ENCODE data around the gene PLCB4. TPM values are rescaled to one million over a fixed set of nuclear protein-coding genes. Genes with fewer than 3 reads are reported as not detected.

The PLCB4 gene
- total RNA-seq, 4 donors from 2014 or later = 20.6 to 45.9 (median 34.2) TPM

DNA sequence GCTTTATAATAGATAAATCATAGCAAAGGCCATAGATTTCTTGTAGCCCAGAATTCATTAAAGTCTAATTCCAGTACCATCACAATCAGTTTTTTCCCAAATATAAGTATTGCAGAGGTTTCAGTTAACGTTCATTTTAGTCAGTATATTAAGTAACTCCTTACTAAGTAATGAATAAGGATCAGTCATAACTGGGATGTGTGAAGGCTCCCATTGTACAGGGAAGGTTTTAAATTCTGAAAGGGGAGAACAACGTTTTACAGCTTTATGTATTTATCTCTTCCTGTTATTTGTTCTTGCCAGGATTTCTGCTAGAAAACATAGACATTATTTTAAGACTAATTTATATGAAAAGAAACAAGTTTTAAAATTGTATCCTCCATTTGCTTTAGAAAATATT is 230.0 kb downstream of the PLCB4 start:
- Histone ChIP-seq H3K27ac (no peak overlapping the region), H3K27me3 (no peaks in the 10 kb centered on the region), H3K9me3 (no peaks in the 10 kb centered on the region), H3K36me3 (no peaks in the 10 kb centered on the region), H3K4me3 (no peak overlapping the region), H3K4me1 (peaks cover 2 to 24% (median 10%) of the 10 kb centered on the region in 4 donors)
- WGBS, 2 donors (ENCODE audit: low coverage in 1 of 2) = 46 to 55% methylated on average over 2 of the region's 2 CpGs
- intact Hi-C loops (cut with DNase I; ENCODE audit: low total_unique reads) = no loop called here
- in situ Hi-C loops (cut with MboI; ENCODE audit: low pct_ligation_motif_present in 1 of 4, low pct_unique_long_range_greater_than_20kb in 1 of 4, low sequenced_read_pairs in 3 of 4) = no loop called here
- no peak for DNase-seq
- TF ChIP-seq EP300 (IDR thresholded peaks at IDR 0.05; ENCODE audit: low read depth) = no peak
- TF ChIP-seq CTCF (IDR thresholded peaks at IDR 0.05) = no peak
- no peak for TF ChIP-seq POLR2AphosphoS5 (IDR thresholded peaks at IDR 0.05)
- TF ChIP-seq POLR2A (IDR thresholded peaks at IDR 0.05) = no peak

DNA sequence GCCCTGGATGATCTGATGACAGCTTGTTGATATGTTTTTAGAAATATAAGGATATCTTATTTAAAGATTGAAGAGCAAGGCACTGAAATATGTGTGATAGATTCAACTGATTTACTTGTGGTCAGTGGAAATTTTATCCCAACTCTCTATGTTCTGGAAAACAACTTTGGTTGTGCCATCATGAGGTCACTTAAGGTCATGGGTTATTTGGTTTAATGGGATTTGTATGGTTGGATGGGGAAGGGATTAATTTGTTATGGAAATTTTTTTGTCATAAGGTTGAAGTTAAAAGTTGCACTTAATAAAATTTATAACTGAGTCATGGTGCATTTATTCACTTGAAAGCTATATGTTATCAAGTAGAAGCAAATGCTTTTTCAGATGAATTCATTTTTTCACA is 231.2 kb downstream of the PLCB4 start:
- H3K9me3 ChIP-seq = no peaks in the 10 kb centered on the region
- intact Hi-C loops (cut with DNase I; ENCODE audit: low total_unique reads) = no loop called here
- in situ Hi-C loops (cut with MboI; ENCODE audit: low pct_ligation_motif_present in 1 of 4, low pct_unique_long_range_greater_than_20kb in 1 of 4, low sequenced_read_pairs in 3 of 4) = no loop called here
- no peak for TF ChIP-seq EP300 (IDR thresholded peaks at IDR 0.05; ENCODE audit: low read depth)
- no peak for TF ChIP-seq CTCF (IDR thresholded peaks at IDR 0.05)
- H3K4me1 ChIP-seq = peaks cover 2 to 18% (median 9%) of the 10 kb centered on the region in 4 donors
- H3K27ac ChIP-seq = no peak overlapping the region
- H3K27me3 ChIP-seq = no peaks in the 10 kb centered on the region
- no peak for DNase-seq
- no peak overlapping the region for H3K4me3 ChIP-seq
- H3K36me3 ChIP-seq = no peaks in the 10 kb centered on the region

DNA sequence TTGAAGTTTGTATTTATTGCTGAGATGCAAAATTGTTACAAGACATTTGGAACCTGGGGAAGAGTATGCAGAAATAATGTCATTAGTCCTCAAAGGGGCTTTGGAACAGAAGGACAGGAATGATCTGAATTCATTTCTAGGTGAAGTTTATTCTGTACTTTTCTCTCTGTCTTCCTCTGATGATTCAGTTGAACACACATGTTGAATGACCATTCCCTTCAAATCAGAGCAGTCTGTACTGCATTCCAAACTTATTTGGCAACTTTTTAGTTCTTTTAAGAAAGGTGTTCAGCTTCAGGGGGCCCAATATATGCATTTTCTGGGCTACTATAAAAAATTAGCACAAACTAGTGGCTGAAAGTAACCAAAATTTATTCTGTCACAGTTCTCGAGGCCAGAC is 231.6 kb downstream of the PLCB4 start:
- intact Hi-C loops (cut with DNase I; ENCODE audit: low total_unique reads) = no loop called here
- Histone ChIP-seq H3K36me3 (no peaks in the 10 kb centered on the region), H3K9me3 (no peaks in the 10 kb centered on the region), H3K4me1 (peaks cover 2 to 18% (median 9%) of the 10 kb centered on the region in 4 donors), H3K27ac (no peak overlapping the region), H3K4me3 (no peak overlapping the region), H3K27me3 (no peaks in the 10 kb centered on the region)
- TF ChIP-seq EP300 (IDR thresholded peaks at IDR 0.05; ENCODE audit: low read depth) = no peak
- TF ChIP-seq POLR2AphosphoS5 (IDR thresholded peaks at IDR 0.05) = no peak
- TF ChIP-seq CTCF (IDR thresholded peaks at IDR 0.05) = no peak
- no peak for TF ChIP-seq POLR2A (IDR thresholded peaks at IDR 0.05)
- 92% methylated on average over 1 of the region's 1 CpG; no CpG with 5 or more reads in 1 of the 2 donors for WGBS, 2 donors (ENCODE audit: low coverage in 1 of 2)
- DNase-seq = no peak
- in situ Hi-C loops (cut with MboI; ENCODE audit: low pct_ligation_motif_present in 1 of 4, low pct_unique_long_range_greater_than_20kb in 1 of 4, low sequenced_read_pairs in 3 of 4) = no loop called here

DNA sequence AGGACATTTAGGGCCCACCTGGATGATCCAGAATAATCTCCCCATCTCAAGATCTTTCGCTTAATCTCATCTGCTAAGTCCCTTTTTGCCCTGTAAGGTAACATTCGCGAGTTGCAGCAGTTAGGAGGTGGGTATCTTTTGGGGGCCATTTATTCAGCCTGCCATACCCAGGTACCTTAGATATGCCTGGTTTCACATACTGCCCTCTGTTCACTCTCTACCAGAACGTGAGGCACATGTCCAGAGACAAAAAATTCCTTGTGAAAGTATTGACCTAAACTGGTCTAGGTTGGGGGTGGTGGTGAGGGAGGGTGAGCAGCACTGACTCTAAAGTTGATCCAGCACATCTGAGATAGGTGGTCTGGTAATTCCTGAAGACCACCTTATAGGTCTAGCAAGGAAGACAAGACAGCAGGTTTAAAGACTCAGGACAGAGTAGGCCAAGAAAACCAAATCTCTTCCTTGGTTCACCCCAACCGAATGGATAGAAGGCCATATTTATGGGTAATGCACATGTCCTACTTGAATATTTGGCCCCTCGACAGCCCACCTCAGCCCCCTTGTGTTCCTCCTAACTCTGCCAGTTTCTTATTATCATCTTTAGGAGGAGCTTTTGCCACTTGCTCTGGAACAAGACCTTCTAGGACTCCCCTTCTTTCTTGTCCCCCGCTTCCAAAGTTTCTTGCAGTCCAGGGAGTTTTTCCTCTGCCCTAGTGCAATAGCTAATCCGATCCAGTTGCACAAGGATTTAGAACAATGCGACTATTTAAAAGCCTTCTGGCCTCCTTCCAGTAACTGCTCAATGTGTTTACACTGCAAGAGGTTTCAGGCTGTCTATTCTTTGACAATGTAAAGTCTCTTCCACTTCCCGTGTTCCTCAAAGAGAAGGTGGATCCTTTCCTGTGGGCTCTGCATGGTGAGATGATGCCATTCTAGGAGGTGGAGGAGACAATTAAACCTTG is 232.5 kb downstream of the PLCB4 start:
- TF ChIP-seq EP300 (IDR thresholded peaks at IDR 0.05; ENCODE audit: low read depth) (no peak), POLR2AphosphoS5 (IDR thresholded peaks at IDR 0.05) (peak in 1 of 3 donors; percentile 34), POLR2A (IDR thresholded peaks at IDR 0.05) (no peak), CTCF (IDR thresholded peaks at IDR 0.05) (no peak)
- intact Hi-C loops (cut with DNase I; ENCODE audit: low total_unique reads) (no loop called here), in situ Hi-C loops (cut with MboI; ENCODE audit: low pct_ligation_motif_present in 1 of 4, low pct_unique_long_range_greater_than_20kb in 1 of 4, low sequenced_read_pairs in 3 of 4) (no loop called here)
- Histone ChIP-seq H3K4me3 (no peak overlapping the region), H3K4me1 (peaks cover 2 to 18% (median 9%) of the 10 kb centered on the region in 4 donors), H3K36me3 (no peaks in the 10 kb centered on the region), H3K27ac (peak overlapping the region; percentile 23 to 50 (median 34)), H3K27me3 (no peaks in the 10 kb centered on the region), H3K9me3 (no peaks in the 10 kb centered on the region)
- DNase-seq = peak; percentile 11
- 51 to 59% methylated on average over 4 to 10 of the region's 10 CpGs for WGBS, 2 donors (ENCODE audit: low coverage in 1 of 2)

Measured in transverse colon (tissue), 4 donors.